CD1c-positive myeloid dendritic cell (primary cell): ENCODE measurements around the gene EXOSC3.
"Not testable (repeated sequence)": the region's sequence is repeated elsewhere in the genome, so short reads cannot be mapped to it uniquely, and the experiment has no call there.

Experiments
- DNase-seq: peaks from one replicate; pipeline ENCODE4 v3.0.0-alpha.2; 2016; ENCODE audit errors: extremely low spot score

EXOSC3 gene

DNA sequence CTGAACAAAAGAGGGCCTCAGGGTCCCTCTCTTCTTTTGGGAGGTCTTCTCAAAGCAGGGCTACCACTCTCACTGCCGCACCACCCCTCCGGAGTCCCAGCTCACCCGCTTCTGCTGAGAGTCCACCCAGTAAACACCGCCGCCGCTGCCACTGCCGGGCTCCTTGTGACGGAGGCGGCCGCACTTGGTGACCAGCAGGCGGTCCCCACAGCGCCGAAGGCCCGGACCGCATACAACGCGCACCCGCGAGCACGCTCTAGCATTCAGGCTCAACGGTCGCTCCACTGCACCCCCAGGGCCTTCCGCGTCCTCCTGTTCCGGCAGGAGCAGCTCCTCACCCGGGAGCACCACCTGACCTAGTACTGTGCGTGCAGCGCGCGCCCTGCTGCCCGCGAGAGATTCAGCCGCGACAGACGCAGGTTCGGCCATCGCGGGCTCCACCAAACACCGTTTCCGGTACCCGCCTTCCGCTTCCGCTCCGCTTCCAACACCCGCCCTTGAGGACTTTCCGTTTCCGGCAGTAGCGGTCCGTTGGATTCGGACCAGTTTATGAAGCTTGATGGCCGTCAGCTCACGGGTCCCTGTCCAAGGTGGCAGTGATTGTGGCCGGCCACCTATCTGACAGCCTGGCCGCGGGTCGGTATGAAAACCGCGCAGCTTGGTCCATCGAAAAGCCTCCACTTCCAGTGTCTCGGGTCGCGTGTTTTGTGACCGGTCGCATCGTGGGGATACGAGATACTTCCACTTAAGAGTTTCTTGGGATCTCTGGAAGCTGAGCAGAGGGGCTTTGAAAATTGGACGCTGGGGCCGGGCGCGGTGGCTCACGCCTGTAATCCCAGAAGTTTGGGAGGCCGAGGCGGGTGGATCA, at the start of gene EXOSC3:
TSS of gene EXOSC3 (minus strand) at position 449 of the 868 bp plus-strand sequence. CDS start at position 429, 20 bp downstream.
- peak; percentile 95 for DNase-seq

DNA sequence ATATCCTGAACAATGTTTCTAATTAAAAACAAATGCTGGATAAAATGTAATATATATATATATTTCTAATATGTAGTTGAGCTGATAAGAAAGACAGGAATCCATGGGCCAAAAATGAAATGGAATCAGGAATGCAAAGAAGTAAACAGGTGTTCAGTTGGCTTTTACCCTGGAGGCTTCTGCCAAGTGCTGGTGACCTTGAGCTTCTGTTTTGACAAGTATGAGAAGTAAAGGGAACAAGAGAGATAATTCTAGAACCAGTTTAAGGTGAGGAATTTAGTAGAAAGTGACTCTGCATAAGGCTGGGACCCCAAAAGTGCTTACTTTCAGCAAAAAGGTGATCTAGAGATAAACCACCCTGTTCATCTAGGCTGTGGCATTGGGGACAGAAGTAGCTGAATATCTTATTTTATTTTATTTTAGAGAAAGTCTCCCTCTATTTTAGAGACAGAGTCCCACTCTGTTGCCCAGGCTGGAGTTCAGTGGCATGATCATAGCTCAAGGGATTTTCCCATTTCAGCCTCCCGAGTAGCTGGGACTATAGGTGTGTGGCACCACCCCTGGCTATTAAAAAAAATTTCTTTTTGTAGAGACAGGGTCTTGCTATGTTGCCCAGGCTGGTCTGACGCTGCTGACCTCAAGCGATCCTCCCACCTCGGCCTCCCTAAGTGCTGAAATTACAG, 42.8 kb upstream of the EXOSC3 start:
- DNase-seq: no peak

DNA sequence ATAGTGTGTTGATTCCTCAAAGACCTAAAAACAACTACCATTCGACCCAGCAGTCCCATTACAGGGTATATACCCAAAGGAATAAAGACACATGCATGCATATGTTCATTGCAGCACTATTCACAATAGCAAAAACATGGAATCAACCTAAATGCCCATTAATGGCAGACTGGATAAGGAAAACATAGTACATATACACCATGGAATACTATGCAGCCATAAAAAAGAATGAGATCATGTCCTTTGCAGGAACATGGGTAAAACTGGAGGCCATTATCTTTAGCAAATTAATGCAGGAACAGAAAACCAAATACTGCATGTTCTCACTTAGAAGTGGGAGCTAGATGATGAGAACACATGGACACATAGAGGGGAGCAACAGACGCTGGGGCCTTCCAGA, 40.3 kb upstream of the EXOSC3 start:
- not testable (repeated sequence) for DNase-seq

DNA sequence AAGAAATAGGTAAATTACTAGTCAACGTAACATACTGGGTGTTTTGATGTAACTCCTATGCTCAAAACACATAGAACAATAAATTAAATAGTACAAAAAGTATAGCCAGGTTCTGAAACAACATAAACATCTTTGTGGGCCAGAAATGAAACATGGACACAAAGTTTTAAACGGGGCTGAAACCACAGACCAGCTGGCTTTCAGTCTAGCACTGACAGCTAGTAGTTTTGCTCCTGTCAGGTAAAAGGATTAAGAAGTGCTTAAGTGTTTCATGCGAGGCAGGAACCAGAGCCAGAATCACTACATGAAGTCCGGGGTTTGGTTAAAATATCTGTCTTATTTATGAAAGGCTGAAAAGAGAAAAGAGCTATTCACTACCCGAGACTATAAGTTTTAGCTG, 35.3 kb upstream of the EXOSC3 start:
- DNase-seq: no peak

DNA sequence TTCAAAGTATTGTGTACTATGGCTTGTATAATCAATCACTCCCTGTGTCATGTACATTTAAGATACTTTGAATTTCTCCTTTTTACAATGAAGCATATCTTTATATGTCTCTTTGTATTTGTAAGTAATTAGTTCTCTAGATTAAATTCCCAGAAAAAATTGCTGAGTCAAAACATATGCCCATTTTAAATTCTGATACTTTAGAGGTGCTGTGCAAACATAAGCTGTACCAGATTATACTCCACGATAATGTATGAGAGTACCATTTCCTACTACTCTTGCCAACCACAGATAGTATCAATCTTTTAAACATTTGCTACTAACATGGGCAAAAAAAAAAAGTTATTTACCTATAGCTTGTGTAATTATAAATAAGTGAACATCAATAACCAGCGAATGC, 34.0 kb upstream of the EXOSC3 start:
- no peak for DNase-seq

DNA sequence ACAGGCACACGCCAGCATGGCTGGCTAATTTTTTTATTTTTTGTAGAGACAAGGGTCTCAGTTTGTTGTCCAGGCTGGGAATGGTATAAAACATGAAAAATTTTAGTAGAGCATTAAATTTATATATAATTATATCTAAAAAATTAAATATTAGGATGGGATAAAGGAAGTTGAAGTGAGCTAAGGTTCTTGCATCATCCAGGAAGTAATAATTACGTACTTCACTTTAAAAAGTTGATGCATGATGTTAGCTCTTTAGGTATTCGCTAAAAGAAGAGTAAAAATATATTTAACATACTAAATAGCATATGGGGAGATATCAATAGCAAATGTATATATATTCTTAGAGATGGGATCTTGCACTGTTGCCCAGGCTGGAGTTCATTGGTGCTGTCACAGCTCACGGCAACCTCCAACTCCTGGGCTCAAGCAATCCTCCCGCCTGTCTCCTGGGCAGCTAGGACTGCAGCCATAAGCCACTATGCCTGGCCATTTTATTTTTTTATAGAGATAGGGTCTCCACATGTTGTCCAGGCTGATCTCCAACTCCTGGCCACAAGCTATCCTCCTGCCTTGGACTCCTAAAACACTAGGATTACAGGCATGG, 28.0 kb upstream of the EXOSC3 start:
- peak; percentile 6 for DNase-seq

DNA sequence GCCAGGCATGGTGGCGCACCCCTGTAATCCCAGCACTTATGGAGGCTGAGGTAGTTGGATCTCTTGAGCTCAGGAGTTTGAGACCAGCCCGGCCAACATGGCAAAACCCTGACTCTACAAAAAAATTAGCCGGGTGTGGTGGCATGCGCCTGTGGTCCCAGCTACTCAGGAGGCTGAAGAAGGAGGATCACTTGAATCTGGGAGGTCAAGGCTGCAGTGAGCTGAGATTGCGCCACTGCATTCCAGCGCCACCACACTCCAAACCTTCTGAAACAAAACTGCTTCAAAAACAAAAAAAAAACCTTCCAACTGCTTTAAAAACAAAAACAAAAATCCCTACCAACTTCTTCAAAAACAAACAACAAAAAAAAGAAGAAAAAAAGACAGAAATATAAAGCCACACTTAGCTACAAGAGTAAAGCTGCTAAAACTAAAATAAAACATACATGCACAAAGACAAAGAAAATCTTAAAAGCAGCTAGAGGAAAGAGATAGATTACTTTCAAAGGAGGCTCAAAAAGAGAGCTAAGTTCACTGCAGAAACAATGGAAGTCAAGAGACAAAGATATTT, 27.1 kb upstream of the EXOSC3 start:
- no peak for DNase-seq

DNA sequence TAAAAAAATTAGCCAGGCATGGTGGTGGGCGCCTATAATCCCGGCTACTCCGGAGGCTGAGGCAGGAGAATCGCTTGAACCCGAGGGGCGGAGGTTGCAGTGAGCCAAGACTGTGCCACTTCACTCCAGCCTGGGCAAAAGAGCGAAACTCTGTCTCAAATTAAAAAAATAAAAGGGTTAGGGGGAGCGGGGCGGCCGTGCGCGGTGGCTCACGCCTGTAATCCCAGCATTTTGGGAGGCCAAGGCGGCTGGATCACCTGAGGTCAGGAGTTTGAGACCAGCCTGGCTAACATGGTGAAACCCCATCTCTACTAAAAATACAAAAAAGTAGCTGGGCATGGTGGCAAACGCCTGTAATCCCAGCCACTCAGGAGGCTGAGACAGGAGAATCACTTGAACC, 24.8 kb upstream of the EXOSC3 start:
- DNase-seq: not testable (repeated sequence)

DNA sequence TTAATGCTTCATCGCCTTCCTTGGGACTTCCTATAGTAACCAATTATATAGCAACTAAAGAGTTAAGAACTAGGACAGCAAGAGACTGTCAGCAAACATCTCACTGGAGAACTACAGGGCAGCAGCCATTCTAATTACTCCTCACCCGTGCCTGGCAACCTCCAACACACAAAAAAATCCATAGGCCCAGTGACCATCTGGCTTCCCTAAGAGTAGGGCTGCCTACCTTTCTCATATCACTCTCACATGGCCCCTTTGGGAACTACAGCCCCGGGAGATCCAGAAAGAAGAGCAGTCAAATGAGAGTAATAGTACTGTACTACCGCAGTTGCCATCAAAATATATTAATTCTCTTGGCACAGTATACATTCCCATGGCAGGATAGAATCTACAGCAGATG, 21.4 kb upstream of the EXOSC3 start:
- no peak for DNase-seq

DNA sequence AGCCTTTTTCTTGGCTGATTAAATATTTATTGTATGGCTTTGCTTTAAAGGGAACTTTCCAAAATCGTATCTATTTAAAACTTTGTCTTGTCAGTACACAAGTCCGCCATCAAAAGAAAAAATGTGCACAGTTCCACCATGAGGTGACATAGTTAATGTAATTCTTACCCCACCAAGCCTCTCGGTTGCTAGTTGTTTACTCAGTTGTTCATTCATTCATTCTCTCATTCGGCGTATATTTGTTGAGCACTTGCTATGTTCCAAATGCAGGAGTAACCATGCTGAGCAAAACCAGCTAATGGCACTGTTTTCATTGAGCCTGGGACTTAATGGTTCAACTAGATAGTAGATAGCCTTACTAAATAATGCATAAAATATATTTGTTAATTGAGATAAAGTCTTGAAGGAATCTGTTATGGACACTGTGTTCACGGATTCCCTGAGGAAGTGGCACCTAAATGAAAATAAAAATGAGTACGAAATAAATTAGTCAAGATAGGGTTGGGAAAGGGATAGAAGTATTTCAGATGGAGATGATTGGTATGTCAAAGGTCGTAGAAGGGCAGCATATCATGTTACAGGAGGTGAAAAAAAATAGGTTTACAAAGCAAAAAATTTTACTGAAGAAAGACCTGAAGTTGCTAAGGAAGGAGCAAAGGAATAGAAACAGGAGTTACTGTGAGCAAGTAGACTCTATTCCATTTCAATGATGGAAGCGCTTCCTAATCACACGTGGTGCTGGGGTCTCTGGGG, 17.3 kb upstream of the EXOSC3 start:
- no peak for DNase-seq

DNA sequence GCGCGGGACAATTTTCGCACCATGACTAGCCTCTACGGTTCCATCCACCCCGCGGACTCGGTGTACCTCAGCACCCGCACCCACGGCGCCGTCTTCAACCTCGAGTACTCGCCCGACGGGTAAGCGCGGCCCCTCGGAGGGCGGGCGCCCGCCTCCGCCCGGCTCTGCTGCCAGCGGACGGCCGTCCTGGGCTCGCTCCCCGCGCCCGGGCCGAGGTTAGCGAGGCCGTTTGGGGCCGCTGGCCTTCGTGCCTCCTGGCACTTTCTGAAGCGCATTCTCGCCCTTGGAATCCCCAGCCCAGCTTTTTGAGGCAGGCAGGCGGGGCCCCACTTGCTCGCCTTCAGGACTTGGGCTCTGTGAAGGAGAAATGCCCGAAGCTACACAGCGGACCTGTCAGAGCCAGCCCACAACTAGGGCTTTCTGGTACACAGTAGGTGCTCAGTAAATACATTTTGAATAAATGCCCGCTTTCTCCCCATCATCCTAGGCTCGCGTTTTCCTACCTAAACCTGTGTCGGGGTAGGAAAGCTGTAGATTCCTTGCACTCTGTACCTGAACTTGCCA, 16.5 kb upstream of the EXOSC3 start:
- peak; percentile 67 for DNase-seq

DNA sequence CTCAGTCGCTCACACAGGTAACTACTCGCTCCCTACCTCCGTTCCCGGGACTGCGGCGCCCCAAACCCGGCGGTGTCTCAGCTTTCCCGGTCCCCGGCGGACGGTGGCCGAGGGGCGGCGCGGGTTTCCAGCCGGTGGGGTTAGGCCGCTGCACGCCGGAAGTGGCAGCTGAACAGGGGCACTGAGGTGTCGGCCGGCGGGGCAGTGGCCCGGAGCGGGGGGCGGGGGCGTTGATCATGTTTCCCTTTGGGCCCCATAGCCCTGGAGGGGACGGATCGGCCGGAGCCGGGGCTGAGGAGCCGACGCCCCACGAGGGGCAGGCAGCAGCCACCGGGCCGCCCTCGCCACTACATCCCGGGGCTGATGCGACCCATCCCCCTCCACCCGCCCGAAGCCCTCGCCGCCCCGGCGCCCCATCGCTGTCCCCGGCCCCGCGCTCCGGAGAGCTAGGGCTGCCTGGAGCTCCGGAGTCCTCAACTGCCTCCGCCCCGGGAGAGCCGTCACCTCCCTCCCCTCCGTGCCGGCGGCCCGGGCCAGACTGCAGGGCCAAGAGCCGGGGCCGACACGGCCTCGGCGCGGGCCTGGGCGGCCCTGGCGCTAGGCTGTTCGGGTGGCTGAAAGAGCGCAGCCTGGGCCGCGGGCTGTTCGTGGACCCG, 15.9 kb upstream of the EXOSC3 start, which contains the start of gene DCAF10:
TSS of gene DCAF10 (plus strand) at position 167 of the 656 bp plus-strand sequence. CDS start at position 237, 70 bp downstream.
- peak; percentile 91 for DNase-seq

DNA sequence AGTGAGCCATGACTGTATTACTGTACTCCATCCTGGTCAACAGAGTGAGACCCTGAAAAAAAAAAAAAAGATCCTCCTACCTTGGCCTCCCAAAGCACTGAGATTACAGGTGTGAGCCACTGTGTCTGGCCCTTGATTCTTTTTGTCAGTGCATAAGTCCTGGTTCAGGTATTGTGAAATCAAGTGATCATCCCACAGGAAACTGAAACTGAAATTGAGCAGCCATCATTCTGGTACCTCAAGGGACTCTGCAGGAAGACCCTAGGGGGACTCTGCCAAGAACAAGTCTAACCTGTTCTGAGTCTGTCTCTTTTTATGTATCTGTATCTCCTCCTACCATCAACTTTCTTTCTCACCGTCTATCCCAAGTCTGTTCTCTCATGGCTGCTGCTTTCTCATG, 13.8 kb upstream of the EXOSC3 start:
- DNase-seq: no peak

DNA sequence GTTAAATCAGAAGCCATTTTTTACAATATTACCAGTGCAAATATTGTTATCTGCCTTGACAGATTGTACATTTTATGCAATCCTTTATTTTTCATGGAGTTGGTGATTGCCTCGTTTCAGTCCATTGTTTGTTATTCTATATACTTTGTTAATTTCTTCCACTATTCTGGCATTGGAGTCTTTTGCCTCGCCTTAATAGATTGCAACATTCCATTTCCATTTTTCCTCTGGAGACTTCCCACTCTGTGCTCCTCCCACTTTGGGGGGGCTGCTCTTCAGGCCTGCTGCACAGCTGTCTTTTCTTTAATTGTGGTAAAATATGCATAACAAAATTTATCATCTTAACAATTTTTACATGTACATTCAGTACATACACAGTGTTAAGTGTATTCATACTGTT, 11.4 kb upstream of the EXOSC3 start:
- no peak for DNase-seq

DNA sequence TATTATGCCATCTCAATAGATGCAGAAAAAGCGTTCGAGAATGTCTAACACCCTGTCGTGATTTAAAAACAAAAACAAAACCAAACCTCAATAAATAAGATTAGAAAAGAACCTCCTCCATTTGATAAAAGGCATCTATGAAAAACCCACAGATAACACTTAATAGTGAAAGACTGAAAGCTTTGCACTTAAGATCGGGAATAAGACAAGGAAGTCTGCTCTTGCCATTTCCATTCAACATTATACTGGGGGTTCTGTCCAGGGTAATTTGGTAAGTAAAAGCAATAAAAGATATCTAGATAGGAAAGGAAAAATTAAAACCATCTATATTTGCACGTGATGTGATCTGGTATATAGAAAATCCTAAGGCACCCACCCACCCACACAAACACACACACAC, 7.3 kb upstream of the EXOSC3 start:
- no peak for DNase-seq

DNA sequence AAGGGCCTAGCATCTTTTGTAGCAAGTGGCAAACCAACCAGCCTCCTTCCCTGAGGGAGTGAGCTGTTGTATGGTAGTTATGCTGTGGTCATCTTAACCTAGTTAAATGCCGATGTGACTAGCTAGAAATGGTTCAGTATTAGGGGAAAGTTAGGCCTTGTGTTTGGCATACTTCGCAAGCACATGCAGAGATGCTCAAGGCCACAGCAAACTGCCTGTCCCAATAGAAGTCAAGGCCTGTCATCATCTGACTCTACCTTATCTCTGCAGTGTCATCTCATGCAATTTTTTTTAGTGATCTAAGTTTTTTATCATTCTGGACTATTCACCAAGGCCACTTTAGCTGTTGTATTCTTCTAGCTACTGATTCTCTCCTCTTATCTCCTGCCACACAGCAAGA, 5.2 kb upstream of the EXOSC3 start:
- DNase-seq: no peak

DNA sequence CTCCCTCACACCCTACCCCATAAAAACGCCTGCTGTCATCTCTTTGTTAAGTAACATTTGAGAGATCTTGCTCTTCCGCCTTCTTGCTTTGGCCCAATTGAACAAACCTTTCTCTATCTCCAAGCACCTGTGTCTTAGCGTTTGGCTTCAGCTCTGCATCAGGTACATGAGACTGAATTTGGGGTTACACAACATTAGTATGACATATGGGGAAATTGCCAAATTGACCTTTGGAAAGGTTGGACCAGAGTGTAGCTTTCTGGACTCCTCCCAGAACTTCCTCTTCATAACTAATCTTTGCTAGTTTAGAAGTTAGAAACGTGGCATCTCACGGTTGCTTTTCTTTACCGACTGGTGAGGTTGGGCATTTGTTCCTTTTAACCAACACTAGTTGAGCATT, 3.5 kb upstream of the EXOSC3 start:
- peak; percentile 10 for DNase-seq

DNA sequence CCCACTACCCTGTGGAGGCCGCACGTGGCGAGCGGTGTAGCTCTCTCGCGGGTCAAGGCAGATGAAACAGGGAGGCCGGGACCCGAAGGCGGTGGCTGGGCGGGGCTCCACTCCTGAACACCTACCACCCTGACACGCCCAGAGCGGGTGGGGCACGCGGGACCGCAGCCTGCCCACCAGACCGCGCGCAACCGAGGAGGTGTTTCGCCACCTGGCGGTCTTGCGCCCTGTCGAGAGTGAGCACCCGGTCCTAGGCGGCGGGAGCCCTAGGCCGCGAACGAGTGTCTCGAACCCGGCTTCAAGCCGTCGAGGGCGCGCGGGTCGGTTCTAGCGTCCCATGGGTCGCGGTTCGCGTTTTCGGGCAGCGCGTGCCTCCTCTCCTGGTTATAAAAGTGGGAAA, 2.2 kb upstream of the EXOSC3 start:
- DNase-seq: no peak

DNA sequence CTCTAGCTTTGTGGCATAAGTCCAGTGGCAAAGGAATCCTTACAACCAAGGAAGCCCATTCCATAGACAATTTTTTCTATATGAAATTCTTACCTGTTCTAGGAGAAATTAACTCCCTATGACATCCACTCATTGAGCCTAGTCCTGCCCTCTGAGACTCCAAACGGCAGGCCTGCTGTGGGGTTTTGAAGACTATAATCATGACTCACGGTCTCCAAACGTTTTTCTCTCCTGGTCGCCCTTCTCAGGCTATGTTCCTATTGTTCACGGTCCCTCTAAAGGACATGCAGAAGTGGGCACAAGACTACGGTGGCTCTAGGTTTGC, 611 bp downstream of the EXOSC3 start:
- no peak for DNase-seq

DNA sequence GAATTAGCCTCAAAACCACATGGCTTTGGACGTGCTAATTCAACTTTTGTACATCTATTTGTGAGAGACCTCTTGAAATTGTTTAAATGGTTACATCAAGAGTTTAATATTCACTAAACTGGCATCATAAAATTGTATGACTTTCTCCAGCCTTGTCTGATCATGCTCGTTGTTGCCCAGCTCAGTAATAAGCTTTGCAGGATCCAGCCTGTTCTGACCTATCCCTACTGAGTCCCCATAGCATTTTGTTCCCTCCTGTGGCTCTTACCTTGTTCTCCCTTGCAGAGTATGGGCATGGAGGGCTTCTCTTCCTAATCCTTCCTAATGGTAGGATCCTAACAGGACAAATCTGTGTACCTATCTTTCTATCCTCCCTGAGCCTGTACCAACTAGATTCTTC, 6.3 kb downstream of the EXOSC3 start:
- no peak for DNase-seq

DNA sequence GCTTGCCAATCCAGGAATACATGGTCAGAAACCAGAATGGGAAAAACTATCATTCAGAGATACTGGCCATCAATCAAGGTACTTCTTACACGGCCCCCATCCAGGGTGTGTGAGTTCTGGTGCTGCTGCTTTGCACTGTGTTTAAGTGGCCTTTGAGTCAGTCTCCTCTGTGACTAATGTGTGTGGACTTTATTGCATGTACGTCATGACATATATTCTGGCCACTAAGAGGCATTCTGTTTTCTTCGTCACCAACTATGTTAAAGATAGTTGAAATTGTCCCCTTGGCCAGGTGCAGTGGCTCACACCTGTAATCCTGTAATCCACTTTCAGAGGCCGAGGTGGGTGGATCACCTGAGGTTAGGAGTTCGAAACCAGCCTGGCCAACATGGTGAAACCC, 8.5 kb downstream of the EXOSC3 start:
- no peak for DNase-seq
